ENCODE data around the gene TMEM208. TPM values are rescaled to one million over a fixed set of nuclear protein-coding genes. Genes with fewer than 3 reads are reported as not detected.

The TMEM208 gene
- total RNA-seq, 4 donors from 2014 or later = 24.4 to 36.0 (median 31.7) TPM

GRCh38 chr16:67188323-67188722, 38.6 kb upstream of the TMEM208 start:
- intact Hi-C loops (cut with DNase I) = no loop called here
- 83 to 89% methylated on average over 2 to 4 of the region's 4 CpGs for WGBS, 2 donors

GRCh38 chr16:67188798-67189197, 38.1 kb upstream of the TMEM208 start:
- 86 to 90% methylated on average over 5 to 10 of the region's 15 CpGs for WGBS, 2 donors
- Histone ChIP-seq H3K27ac (no peak overlapping the region), H3K9me3 (no peaks in the 10 kb centered on the region), H3K27me3 (no peaks in the 10 kb centered on the region), H3K36me3 (peaks cover 0 to 8% (median 0%) of the 10 kb centered on the region in 3 donors), H3K4me3 (no peak overlapping the region), H3K4me1 (peaks cover 30 to 46% (median 33%) of the 10 kb centered on the region in 3 donors)
- intact Hi-C loops (cut with DNase I) = no loop called here
- no peak for DNase-seq
- no peak for TF ChIP-seq POLR2A (IDR thresholded peaks at IDR 0.05)
- TF ChIP-seq, protein P1, sequence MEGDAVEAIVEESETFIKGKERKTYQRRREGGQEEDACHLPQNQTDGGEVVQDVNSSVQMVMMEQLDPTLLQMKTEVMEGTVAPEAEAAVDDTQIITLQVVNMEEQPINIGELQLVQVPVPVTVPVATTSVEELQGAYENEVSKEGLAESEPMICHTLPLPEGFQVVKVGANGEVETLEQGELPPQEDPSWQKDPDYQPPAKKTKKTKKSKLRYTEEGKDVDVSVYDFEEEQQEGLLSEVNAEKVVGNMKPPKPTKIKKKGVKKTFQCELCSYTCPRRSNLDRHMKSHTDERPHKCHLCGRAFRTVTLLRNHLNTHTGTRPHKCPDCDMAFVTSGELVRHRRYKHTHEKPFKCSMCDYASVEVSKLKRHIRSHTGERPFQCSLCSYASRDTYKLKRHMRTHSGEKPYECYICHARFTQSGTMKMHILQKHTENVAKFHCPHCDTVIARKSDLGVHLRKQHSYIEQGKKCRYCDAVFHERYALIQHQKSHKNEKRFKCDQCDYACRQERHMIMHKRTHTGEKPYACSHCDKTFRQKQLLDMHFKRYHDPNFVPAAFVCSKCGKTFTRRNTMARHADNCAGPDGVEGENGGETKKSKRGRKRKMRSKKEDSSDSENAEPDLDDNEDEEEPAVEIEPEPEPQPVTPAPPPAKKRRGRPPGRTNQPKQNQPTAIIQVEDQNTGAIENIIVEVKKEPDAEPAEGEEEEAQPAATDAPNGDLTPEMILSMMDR (IDR thresholded peaks at IDR 0.05) = no peak

More at GRCh38 chr16:67188323-67188722, 38.6 kb upstream of the TMEM208 start:
- H3K9me3 ChIP-seq = no peaks in the 10 kb centered on the region
- H3K4me3 ChIP-seq = no peak overlapping the region
- no peaks in the 10 kb centered on the region for H3K27me3 ChIP-seq
- TF ChIP-seq POLR2A (IDR thresholded peaks at IDR 0.05) = no peak
- TF ChIP-seq, protein P1 (IDR thresholded peaks at IDR 0.05) = no peak
- peaks cover 25 to 43% (median 28%) of the 10 kb centered on the region in 3 donors for H3K4me1 ChIP-seq
- no peak for DNase-seq
- no peak overlapping the region for H3K27ac ChIP-seq
- H3K36me3 ChIP-seq = peaks cover 0 to 4% (median 0%) of the 10 kb centered on the region in 3 donors

- Histone ChIP-seq H3K9me3 (no peaks in the 10 kb centered on the region), H3K27me3 (no peaks in the 10 kb centered on the region), H3K36me3 (peaks cover 6 to 21% (median 11%) of the 10 kb centered on the region in 3 donors), H3K4me3 (peak within 1 kb of the TSS in 1 of 4 donors; percentile 4), H3K4me1 (peaks cover 24 to 48% (median 30%) of the 10 kb centered on the region in 3 donors), H3K27ac (no peak within 1 kb of the TSS)
- no peak for DNase-seq
- WGBS, 2 donors = 57 to 70% methylated on average over 3 to 6 of the region's 6 CpGs
- intact Hi-C loops (cut with DNase I) = no loop called here
- no peak for TF ChIP-seq POLR2A (IDR thresholded peaks at IDR 0.05)
- TF ChIP-seq, protein P1 (IDR thresholded peaks at IDR 0.05) = no peak
Measured at GRCh38 chr16:67190041-67190440, 36.9 kb upstream of the TMEM208 start, which contains the start of gene EXOC3L1. EXOC3L1 (minus strand) TSS chr16:67190136; CDS start chr16:67189676, 460 bp downstream.

DNA sequence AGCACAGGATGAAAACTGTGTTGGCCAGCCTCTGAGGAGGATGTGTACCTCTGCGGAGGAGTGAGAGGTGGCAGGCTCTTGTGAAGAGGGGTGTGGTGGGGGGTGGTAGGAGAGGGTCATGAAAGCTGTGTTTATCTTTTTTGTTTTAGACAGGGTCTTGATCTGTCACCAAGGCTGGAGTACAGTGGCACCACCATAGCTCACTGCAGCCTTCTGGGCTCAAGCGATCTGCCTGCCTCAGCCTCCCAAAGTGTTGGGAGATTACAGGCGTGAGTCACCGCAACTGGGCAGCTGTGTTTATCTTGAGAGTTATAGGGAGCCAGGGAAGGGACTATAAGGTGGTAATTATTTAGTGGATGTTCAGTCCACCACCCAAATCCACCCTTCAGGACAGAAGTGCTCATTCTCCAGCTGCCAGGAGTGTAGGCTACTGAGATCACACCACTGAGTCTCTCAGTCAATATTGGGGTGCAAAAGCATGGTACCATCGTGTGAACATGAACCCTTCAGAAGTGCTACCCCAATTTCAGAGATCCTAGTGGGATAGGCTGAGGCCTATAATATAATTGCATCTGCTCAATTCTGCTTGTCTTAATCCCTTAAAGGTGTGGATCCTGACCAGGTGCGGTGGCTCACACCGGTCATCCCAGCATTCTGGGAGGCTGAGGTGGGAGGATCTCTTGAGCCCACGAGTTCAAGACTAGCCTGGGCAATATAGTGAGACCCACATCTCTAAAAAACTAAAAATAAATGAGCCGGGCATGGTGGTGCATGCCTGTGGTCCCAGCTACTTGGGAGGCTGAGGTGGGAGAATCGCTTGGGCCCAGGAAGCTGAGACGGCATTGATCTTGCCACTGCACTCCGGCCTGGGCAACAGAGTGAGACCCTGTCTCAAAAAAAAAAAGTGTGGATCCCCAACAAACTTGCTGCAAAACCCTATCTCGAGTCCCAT, 36.2 kb upstream of the TMEM208 start:
- Histone ChIP-seq H3K27ac (no peak overlapping the region), H3K4me3 (peak overlapping the region in 1 of 4 donors; percentile 4), H3K36me3 (peaks cover 13 to 28% (median 18%) of the 10 kb centered on the region in 3 donors), H3K9me3 (no peaks in the 10 kb centered on the region), H3K27me3 (no peaks in the 10 kb centered on the region), H3K4me1 (peaks cover 17 to 42% (median 24%) of the 10 kb centered on the region in 3 donors)
- TF ChIP-seq POLR2A (IDR thresholded peaks at IDR 0.05) = no peak
- TF ChIP-seq, protein P1 (IDR thresholded peaks at IDR 0.05) = no peak
- intact Hi-C loops (cut with DNase I) = no loop called here
- 80 to 84% methylated on average over 11 to 12 of the region's 13 CpGs for WGBS, 2 donors
- no peak for DNase-seq

Data from esophagus squamous epithelium (tissue), 5 donors.